B cell (primary cell): ENCODE measurements around the gene DMAC2. TPM values are rescaled to one million over a fixed set of nuclear protein-coding genes. Genes with fewer than 3 reads are reported as not detected.

ENCODE experiments used
- ATAC-seq: fragments of 200-7000 bp; cut with Tn5 transposase; one replicate; pipeline ENCODE4 v1.10.0; 2021; ENCODE audit warnings: low read depth, mild to moderate bottlenecking, moderate number of reproducible peaks, moderate library complexity
- CTCF ChIA-PET: fragments of 350-600 bp; sonication (Branson Sonifier 250); formaldehyde crosslinking; loops from one replicate; lab custom pipeline; 2021; ENCODE audit warnings: antibody characterized with exemption, inconsistent platforms; lab: Charles Lee
- POLR2A ChIA-PET: fragments of 350-600 bp; sonication (Branson Sonifier 250); formaldehyde crosslinking; loops from one replicate; lab custom pipeline; 2021; ENCODE audit warnings: antibody characterized with exemption; lab: Charles Lee
- DNase-seq: peaks from one replicate; pipeline ENCODE4 v3.0.0; 2013
- H2AFZ ChIP-seq: 2 replicates; pipeline ENCODE4 v1.6.1; 2012; ENCODE audit warnings: mild to moderate bottlenecking, low read depth, low read length; ENCODE audit not compliant: insufficient read depth, poor library complexity, severe bottlenecking
- H3K27ac ChIP-seq, 2 donors: 1 replicate in 1 of 2; 2 replicates in 1 of 2; pipeline ENCODE4 v1.5.1; 2012 to 2013; ENCODE audit warnings: low read length in 2 of 2, mild to moderate bottlenecking in 2 of 2, moderate library complexity in 1 of 2
- H3K27me3 ChIP-seq, 4 experiments: fragments of 200-600 bp in 1 of 4; sonication (generic) in 1 of 4; replicated peaks in 1 of 4; 1 replicate in 2 of 4; 2 replicates in 2 of 4; pipeline versions ENCODE4 v1.6.1 to v1.7.0; 2013 to 2016; ENCODE audit warnings: low read length in 3 of 4, mild to moderate bottlenecking in 2 of 4, mixed read lengths in 1 of 4, moderate library complexity in 1 of 4; ENCODE audit not compliant: insufficient read depth in 4 of 4, control insufficient read depth in 3 of 4; ENCODE audit errors: control extremely low read depth in 1 of 4
- H3K36me3 ChIP-seq, 2 experiments: replicated peaks in 1 of 2; 1 replicate in 1 of 2; 2 replicates in 1 of 2; pipeline versions ENCODE4 v1.6.1 to v1.7.1; 2013; ENCODE audit warnings: low read length in 1 of 2; ENCODE audit not compliant: insufficient read depth in 2 of 2, control insufficient read depth in 1 of 2; ENCODE audit errors: control extremely low read depth in 1 of 2, extremely low read depth in 1 of 2
- H3K4me1 ChIP-seq, 2 donors: fragments of 200-600 bp in 1 of 2; sonication (generic) in 1 of 2; 1 replicate in 1 of 2; 2 replicates in 1 of 2; pipeline versions ENCODE4 v1.5.1 to v1.6.1; 2013 to 2017; ENCODE audit warnings: low read length in 2 of 2; ENCODE audit not compliant: control insufficient read depth in 2 of 2, insufficient read depth in 2 of 2
- H3K4me2 ChIP-seq: replicated peaks from 2 replicates; pipeline ENCODE3; 2012; ENCODE audit warnings: mild to moderate bottlenecking, low read depth, low read length; ENCODE audit not compliant: poor library complexity, severe bottlenecking
- H3K4me3 ChIP-seq, 5 experiments: fragments of 200-600 bp in 1 of 5; sonication (generic) in 1 of 5; 1 replicate in 3 of 5; 2 replicates in 2 of 5; pipeline versions ENCODE4 v1.5.1 to v1.7.0; 2011 to 2016; ENCODE audit warnings: low read length in 4 of 5, mild to moderate bottlenecking in 4 of 5, low read depth in 2 of 5, control low read depth in 1 of 5, moderate library complexity in 1 of 5; ENCODE audit not compliant: insufficient read depth in 1 of 5; ENCODE audit errors: control extremely low read depth in 1 of 5, extremely low read depth in 1 of 5
- H3K79me2 ChIP-seq: fragments of 200-600 bp; sonication (generic); one replicate; pipeline ENCODE4 v1.6.0; 2016; ENCODE audit warnings: low read length; ENCODE audit not compliant: control insufficient read depth, insufficient read depth
- H3K9ac ChIP-seq: fragments of 200-600 bp; sonication (generic); 2 replicates; pipeline ENCODE4 v1.6.1; 2017; ENCODE audit warnings: mild to moderate bottlenecking, low read length, moderate library complexity
- H3K9me3 ChIP-seq, 3 donors: one replicate each; pipeline versions ENCODE4 v1.6.1 to v1.7.1; 2013; ENCODE audit warnings: low read length in 2 of 3; ENCODE audit not compliant: control insufficient read depth in 2 of 3, insufficient read depth in 1 of 3; ENCODE audit errors: control extremely low read depth in 1 of 3
- H4K20me1 ChIP-seq: 2 replicates; pipeline ENCODE4 v1.6.0; 2012; ENCODE audit warnings: mild to moderate bottlenecking, low read length; ENCODE audit not compliant: insufficient read depth, control insufficient read depth, poor library complexity, severe bottlenecking
- H3K27ac Mint-ChIP-seq: one replicate; pipeline ENCODE4 v1.8.0; 2021; ENCODE audit warnings: mixed read lengths
- H3K27me3 Mint-ChIP-seq: one replicate; pipeline ENCODE4 v1.8.0; 2021; ENCODE audit warnings: mixed read lengths
- H3K4me1 Mint-ChIP-seq: one replicate; pipeline ENCODE4 v1.8.0; 2021; ENCODE audit warnings: mixed read lengths
- H3K4me3 Mint-ChIP-seq: one replicate; pipeline ENCODE4 v1.8.0; 2021; ENCODE audit warnings: mixed read lengths
- H3K9me3 Mint-ChIP-seq: one replicate; pipeline ENCODE4 v1.8.0; 2022; ENCODE audit warnings: mixed read lengths; ENCODE audit not compliant: insufficient read depth
- CTCF ChIP-seq: fragments of 200-600 bp; IDR thresholded peaks from one replicate; pipeline ENCODE4 v1.8.0; 2022; ENCODE audit warnings: antibody characterized with exemption, mild to moderate bottlenecking
- EZH2 ChIP-seq: IDR thresholded peaks from 2 replicates; pipeline ENCODE4 v1.6.1; 2012; ENCODE audit warnings: borderline replicate concordance, low read depth, mild to moderate bottlenecking, moderate library complexity, low read length; ENCODE audit not compliant: insufficient read depth, poor library complexity, severe bottlenecking
- WGBS: methylation state at CpG from one replicate; pipeline ENCODE4 v1.1.5; 2013; ENCODE audit warnings: missing lambda C conversion rate; ENCODE audit not compliant: insufficient coverage; 5-methylcytosine and 5-hydroxymethylcytosine counted together
- intact Hi-C: fragments of 100-400 bp; cut with micrococcal nuclease; formaldehyde crosslinking; loops from one replicate; pipeline ENCODE4 v1.10.0; 2022
- polyA plus RNA-seq: library from polyadenylated mRNA; depleted of rRNA; stranded (reverse); fragments of >200 nt; gene quantifications from 2 replicates; pipeline ENCODE4 v1.2.3, GENCODE V29; 2012
- total RNA-seq, 2 donors: library from RNA; stranded (reverse); fragments of 120-200 nt in 1 of 2; gene quantifications; 1 replicate in 1 of 2; 2 replicates in 1 of 2; pipeline versions ENCODE4 v1.2.3 to v1.2.4, GENCODE V29; 2013 to 2022

The DMAC2 gene
- total and polyA plus RNA-seq, 2 donors (not counting 1 experiment from before 2014, with no cell fraction given), result 31.8 to 41.7 TPM

- DNase-seq, result no peak
- H3K4me1 ChIP-seq, result no peaks in the 10 kb centered on the region
- peaks cover 18% of the 10 kb centered on the region for H3K79me2 ChIP-seq
- ATAC-seq, result no peak
- CTCF ChIA-PET, result no interaction called here
- no peak overlapping the region for H3K9ac ChIP-seq
- no peak overlapping the region for H2AFZ ChIP-seq
- no peak overlapping the region for H3K4me3 ChIP-seq
- no peaks in the 10 kb centered on the region for H3K9me3 ChIP-seq
- Mint-ChIP-seq H3K27me3 (no peaks in the 10 kb centered on the region), H3K4me3 (no peak overlapping the region), H3K4me1 (no peaks in the 10 kb centered on the region), H3K9me3 (no peaks in the 10 kb centered on the region), H3K27ac (no peak overlapping the region)
- intact Hi-C loops, result no loop called here
- H3K4me2 ChIP-seq, result no peak overlapping the region
- POLR2A ChIA-PET, result no interaction called here
- H3K27ac ChIP-seq, result no peak overlapping the region
- peaks cover 0 to 68% of the 10 kb centered on the region in 2 experiments for H3K36me3 ChIP-seq
- 96% methylated on average over 12 of the region's 12 CpGs for WGBS
- peaks cover 6% of the 10 kb centered on the region for H4K20me1 ChIP-seq
- no peak for TF ChIP-seq CTCF
- no peak for TF ChIP-seq EZH2
- no peaks in the 10 kb centered on the region for H3K27me3 ChIP-seq
These were observed 23.5 kb downstream of the DMAC2 start for GRCh38 chr19:41416194-41416674.

GRCh38 chr19:41415154-41415571 lies 24.5 kb downstream of the DMAC2 start:
- no peak overlapping the region for H3K4me3 ChIP-seq
- CTCF ChIA-PET, result no interaction called here

More at GRCh38 chr19:41415154-41415571, 24.5 kb downstream of the DMAC2 start:
- DNase-seq (no peak), ATAC-seq (no peak)
- Mint-ChIP-seq H3K27ac (no peak overlapping the region), H3K9me3 (no peaks in the 10 kb centered on the region), H3K4me3 (no peak overlapping the region), H3K4me1 (peaks cover 1% of the 10 kb centered on the region), H3K27me3 (no peaks in the 10 kb centered on the region)
- Histone ChIP-seq H3K9ac (no peak overlapping the region), H4K20me1 (no peaks in the 10 kb centered on the region), H3K27me3 (no peaks in the 10 kb centered on the region), H3K4me2 (no peak overlapping the region), H3K79me2 (peaks cover 23% of the 10 kb centered on the region), H3K27ac (no peak overlapping the region), H3K4me1 (peaks cover 2 to 4% of the 10 kb centered on the region in 2 donors), H3K9me3 (no peaks in the 10 kb centered on the region), H3K36me3 (peaks cover 0 to 63% of the 10 kb centered on the region in 2 experiments), H2AFZ (no peak overlapping the region)
- intact Hi-C loops, result no loop called here
- WGBS, result 96% methylated on average over 7 of the region's 9 CpGs
- TF ChIP-seq EZH2, result no peak
- no peak for TF ChIP-seq CTCF
- POLR2A ChIA-PET, result no interaction called here
